Measurements from ENCODE around the gene GNG4. TPM values are rescaled to one million over a fixed set of nuclear protein-coding genes. Genes with fewer than 3 reads are reported as not detected.

The GNG4 gene
- total and polyA plus RNA-seq, 2 of the 4 experiments (the other 2 are of a cell fraction): 0.18 to 0.29 TPM

GRCh38 chr1:235511470-235512240, 137.9 kb downstream of the GNG4 start:
- Histone ChIP-seq H4K91ac (ENCODE audit: insufficient read depth, low read depth, low read length) (no peak overlapping the region), H3K18ac (ENCODE audit: low read depth, low read length) (no peak overlapping the region), H3K27ac (ENCODE audit: insufficient read depth, low read length) (no peak overlapping the region), H3K56ac (ENCODE audit: extremely low read depth, insufficient read depth, low read length) (no peak overlapping the region), H2BK5ac (ENCODE audit: low read depth, low read length, poor library complexity, severe bottlenecking) (no peak overlapping the region), H3K9me3 (ENCODE audit: control insufficient read depth, insufficient read depth, low read length) (no peaks in the 10 kb centered on the region), H3K14ac (replicated peaks; ENCODE audit: low read depth, low read length) (no peak overlapping the region), H2BK120ac (ENCODE audit: low read depth, low read length) (no peak overlapping the region), H3K36me3 (ENCODE audit: control insufficient read depth, insufficient read depth, low read length) (no peaks in the 10 kb centered on the region), H3K9me1 (ENCODE audit: insufficient read depth, low read length) (no peaks in the 10 kb centered on the region), H3K4me1 (ENCODE audit: control insufficient read depth, insufficient read depth, low read length) (no peaks in the 10 kb centered on the region), H2BK15ac (ENCODE audit: low read depth, low read length) (no peak overlapping the region), H2BK20ac (ENCODE audit: low read depth, low read length) (no peak overlapping the region), H3K4me2 (ENCODE audit: low read depth, low read length) (no peak overlapping the region), H3K27me3 (ENCODE audit: control insufficient read depth, insufficient read depth, low read length) (no peaks in the 10 kb centered on the region), H2AK9ac (replicated peaks; ENCODE audit: low read depth, low read length, poor library complexity) (peak overlapping the region; percentile 43), H4K8ac (ENCODE audit: low read depth in 2 of 2, low read length in 2 of 2) (no peak overlapping the region), H3K79me1 (ENCODE audit: low read depth in 1 of 2, low read length in 2 of 2) (0 out of 4 replicates have a peak, but pooled peaks cover 0 to 2% of the 10 kb centered on the region in 2 experiments), H3K4ac (ENCODE audit: low read depth, low read length) (no peak overlapping the region), H3K23ac (ENCODE audit: low read depth, low read length) (no peak overlapping the region), H3K4me3 (ENCODE audit: insufficient read depth, low read depth, low read length) (no peak overlapping the region), H2AK5ac (ENCODE audit: low read depth, low read length) (no peak overlapping the region), H4K20me1 (ENCODE audit: insufficient read depth, low read length) (no peaks in the 10 kb centered on the region), H4K5ac (ENCODE audit: low read depth, low read length) (no peak overlapping the region), H3K9ac (ENCODE audit: low read depth, low read length) (no peak overlapping the region), H2AFZ (replicated peaks; ENCODE audit: low read length, poor library complexity) (peak overlapping the region; percentile 69)
- in situ Hi-C loops (cut with MboI; ENCODE audit: low sequenced_read_pairs) (loop anchor here (5.0 to 10.0 kb wide), 2 partner anchors 266 to 463 kb away; no protein-coding TSS in a partner anchor), dilution Hi-C loops (cut with HindIII; ENCODE audit: low sequenced_read_pairs, unreplicated experiment) (no loop called here), intact Hi-C loops (cut with micrococcal nuclease) (loop anchor here (2.0 to 5.0 kb wide), 3 partner anchors 106 to 459 kb away; no protein-coding TSS in a partner anchor)
- peak; percentile 51 for DNase-seq
- ChIA-PET POLR2A (ENCODE audit: unreplicated experiment) (no interaction called here), CTCF (interaction anchor here (1.1 to 1.5 kb wide), 2 partner anchors 460 to 472 kb away, joined by 3 read pairs; no protein-coding TSS in a partner anchor)
- ATAC-seq (ENCODE audit: low read depth): peak; percentile 35; the same call in 1 of the 2 replicates
- BruUV-seq (replicated peaks): no TSS peak
- 0 out of 2 replicates have a peak, but pooled peaks have one; percentile 2 for TF ChIP-seq CTCF (conservative IDR thresholded peaks at IDR 0.05; ENCODE audit: low read depth, low read length)
- TF ChIP-seq RCOR1 (IDR thresholded peaks at IDR 0.05; ENCODE audit: insufficient replicate concordance, low read length): no peak
- 92% methylated on average over 2 of the region's 13 CpGs; no CpG with 5 or more reads in 1 of the 2 experiments for WGBS, 2 experiments (ENCODE audit: extremely low coverage in 2 of 2, insufficient read length in 1 of 2)
